ENCODE measurements around the gene SMARCD3. TPM values are rescaled to one million over a fixed set of nuclear protein-coding genes. Genes with fewer than 3 reads are reported as not detected.

The SMARCD3 gene
- total and polyA plus RNA-seq, 8 donors: 11.6 to 105 (median 30.3) TPM

- peak overlapping the region; percentile 60 to 69 (median 66) for H3K4me3 ChIP-seq
- H3K9me3 ChIP-seq: no peaks in the 10 kb centered on the region
- no peak for TF ChIP-seq POLR2A (IDR thresholded peaks at IDR 0.05)
- no peak for TF ChIP-seq CTCF (IDR thresholded peaks at IDR 0.05)
- TF ChIP-seq POLR2AphosphoS5 (IDR thresholded peaks at IDR 0.05): no peak
- no peak for TF ChIP-seq EP300 (IDR thresholded peaks at IDR 0.05)
- peak overlapping the region; percentile 88 to 94 (median 92) for H3K27ac ChIP-seq
- WGBS, 5 donors: 3 to 11% (median 7%) methylated on average over 14 to 29 of the region's 29 CpGs
- H3K4me1 ChIP-seq: peaks cover 76 to 94% (median 91%) of the 10 kb centered on the region in 4 donors
- no peaks in the 10 kb centered on the region for H3K36me3 ChIP-seq
- peaks cover 0 to 50% (median 21%) of the 10 kb centered on the region in 3 donors for H3K27me3 ChIP-seq
- intact Hi-C loops (cut with DNase I; ENCODE audit: low total_unique reads): loop anchor here (10.0 kb wide), 1 partner anchor 57 kb away; no protein-coding TSS in a partner anchor
- DNase-seq: no peak
Measured at GRCh38 chr7:151247611-151248345, 716 bp downstream of the SMARCD3 start.

GRCh38 chr7:151246851-151247580 is 1.5 kb downstream of the SMARCD3 start:
- TF ChIP-seq POLR2AphosphoS5 (IDR thresholded peaks at IDR 0.05) (no peak), CTCF (IDR thresholded peaks at IDR 0.05) (no peak), EP300 (IDR thresholded peaks at IDR 0.05) (no peak), POLR2A (IDR thresholded peaks at IDR 0.05) (no peak)
- Histone ChIP-seq H3K36me3 (peaks cover 0 to 7% (median 4%) of the 10 kb centered on the region in 4 donors), H3K27ac (peak overlapping the region; percentile 20 to 93 (median 89)), H3K4me3 (peak overlapping the region; percentile 60 to 69 (median 66)), H3K27me3 (peaks cover 0 to 45% (median 21%) of the 10 kb centered on the region in 3 donors), H3K4me1 (peaks cover 68 to 91% (median 87%) of the 10 kb centered on the region in 4 donors), H3K9me3 (no peaks in the 10 kb centered on the region)
- intact Hi-C loops (cut with DNase I; ENCODE audit: low total_unique reads): loop anchor here (10.0 kb wide), 1 partner anchor 58 kb away; no protein-coding TSS in a partner anchor
- 38 to 50% (median 47%) methylated on average over 4 of the region's 4 CpGs for WGBS, 5 donors
- DNase-seq: no peak

GRCh38 chr7:151246102-151246850 is 2.2 kb downstream of the SMARCD3 start:
- 40 to 61% (median 51%) methylated on average over 12 to 13 of the region's 13 CpGs for WGBS, 5 donors
- Histone ChIP-seq H3K27me3 (peaks cover 0 to 42% (median 21%) of the 10 kb centered on the region in 3 donors), H3K4me3 (peak overlapping the region; percentile 41 to 53 (median 46)), H3K9me3 (no peaks in the 10 kb centered on the region), H3K27ac (peak overlapping the region in 3 of 5 donors; percentile 20 to 93 (median 35)), H3K36me3 (peaks cover 0 to 14% (median 12%) of the 10 kb centered on the region in 4 donors), H3K4me1 (peaks cover 65 to 86% (median 83%) of the 10 kb centered on the region in 4 donors)
- TF ChIP-seq POLR2A (IDR thresholded peaks at IDR 0.05): no peak
- TF ChIP-seq POLR2AphosphoS5 (IDR thresholded peaks at IDR 0.05): no peak
- no peak for TF ChIP-seq CTCF (IDR thresholded peaks at IDR 0.05)
- no peak for TF ChIP-seq EP300 (IDR thresholded peaks at IDR 0.05)
- DNase-seq: no peak
- intact Hi-C loops (cut with DNase I; ENCODE audit: low total_unique reads): loop anchor here (10.0 kb wide), 1 partner anchor 59 kb away; no protein-coding TSS in a partner anchor
